NCI-H2227 (cell line): ENCODE data around the gene GPC1.

Source experiments
- DNase-seq: peaks from one replicate; lab custom pipeline; 2025; ENCODE audit not compliant: unreplicated experiment; lab: John Stamatoyannopoulos, UW

GPC1 gene

GRCh38 chr2:240412975-240413812, 22.3 kb upstream of the GPC1 start:
- no peak for DNase-seq

GRCh38 chr2:240413813-240414429, 21.5 kb upstream of the GPC1 start:
- DNase-seq: no peak

GRCh38 chr2:240416821-240417220, 18.6 kb upstream of the GPC1 start:
- no peak for DNase-seq

- no peak for DNase-seq
These were observed 17.2 kb upstream of the GPC1 start for GRCh38 chr2:240418311-240418710.

- DNase-seq: no peak
These were observed 16.2 kb upstream of the GPC1 start for GRCh38 chr2:240419271-240419670.

GRCh38 chr2:240419723-240420122, 15.7 kb upstream of the GPC1 start:
- no peak for DNase-seq

- no peak for DNase-seq
These were observed 15.0 kb upstream of the GPC1 start for GRCh38 chr2:240420206-240421104.

- DNase-seq: no peak
These were observed 14.1 kb upstream of the GPC1 start for GRCh38 chr2:240421381-240421780.

- DNase-seq: no peak
These were observed 12.7 kb upstream of the GPC1 start for GRCh38 chr2:240422658-240423329.

- DNase-seq: no peak
These were observed 11.7 kb upstream of the GPC1 start for GRCh38 chr2:240423788-240424191.

- no peak for DNase-seq
These were observed 10.9 kb upstream of the GPC1 start for GRCh38 chr2:240424341-240425235.

GRCh38 chr2:240425236-240425615, 10.2 kb upstream of the GPC1 start:
- DNase-seq: no peak

GRCh38 chr2:240425697-240426096, 9.8 kb upstream of the GPC1 start:
- DNase-seq: no peak

- DNase-seq: no peak
These were observed 8.4 kb upstream of the GPC1 start for GRCh38 chr2:240426845-240427721.

- no peak for DNase-seq
These were observed 7.7 kb upstream of the GPC1 start for GRCh38 chr2:240427729-240428128.

GRCh38 chr2:240428245-240428644, 7.2 kb upstream of the GPC1 start:
- no peak for DNase-seq

GRCh38 chr2:240429341-240429871, 6.1 kb upstream of the GPC1 start:
- no peak for DNase-seq

GRCh38 chr2:240429872-240430491, 5.5 kb upstream of the GPC1 start:
- DNase-seq: no peak
